ENCODE measurements around the gene LIPT1.

Gene LIPT1

GRCh38 chr2:99154643-99155536, at the start of gene LIPT1, which contains the start of gene TSGA10:
TSS of gene LIPT1 (plus strand) at chr2:99154967. CDS start at chr2:99161958, 6,991 bp downstream.
TSS of gene TSGA10 (minus strand) at chr2:99154942. CDS start at chr2:99109439, 45,503 bp downstream.
- DNase-seq (ENCODE audit: extremely low read depth, insufficient read length), result peak; percentile 94
- no peaks in the 10 kb centered on the region for H3K36me3 ChIP-seq (ENCODE audit: control insufficient read depth, insufficient read depth, low read length)
- H3K4me3 ChIP-seq (replicated peaks; ENCODE audit: low read depth, low read length), result peak within 1 kb of the TSS; percentile 84
- no peaks in the 10 kb centered on the region for H3K27me3 ChIP-seq (replicated peaks; ENCODE audit: control insufficient read depth, insufficient read depth, low read length)
- peak; percentile 14 for TF ChIP-seq CTCF (IDR thresholded peaks at IDR 0.05; ENCODE audit: insufficient read depth, low read length, poor library complexity, severe bottlenecking)

DNA sequence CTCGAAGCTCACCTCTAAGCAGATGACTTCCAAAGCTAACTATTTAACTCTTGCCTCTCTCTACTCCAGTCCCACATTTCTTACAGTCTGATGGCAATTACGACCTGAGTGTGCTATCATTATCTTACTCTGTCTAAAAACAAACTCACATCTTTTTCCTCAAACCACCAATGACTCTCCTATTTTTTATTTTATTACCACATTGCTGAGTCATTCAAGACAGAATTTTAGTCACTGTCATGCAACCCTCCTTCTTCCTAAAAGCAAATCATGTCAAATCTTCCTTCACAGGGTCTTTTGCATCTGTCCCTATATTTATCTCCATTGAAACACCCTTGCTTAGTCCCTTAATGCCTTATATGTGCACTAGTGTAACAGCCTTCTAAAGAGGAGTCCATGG, 47.9 kb upstream of the LIPT1 start:
- Histone ChIP-seq H3K4me3 (replicated peaks; ENCODE audit: low read depth, low read length) (no peak overlapping the region), H3K36me3 (ENCODE audit: control insufficient read depth, insufficient read depth, low read length) (no peaks in the 10 kb centered on the region), H3K27me3 (replicated peaks; ENCODE audit: control insufficient read depth, insufficient read depth, low read length) (no peaks in the 10 kb centered on the region)
- TF ChIP-seq CTCF (IDR thresholded peaks at IDR 0.05; ENCODE audit: insufficient read depth, low read length, poor library complexity, severe bottlenecking), result no peak
- no peak for DNase-seq (ENCODE audit: extremely low read depth, insufficient read length)

DNA sequence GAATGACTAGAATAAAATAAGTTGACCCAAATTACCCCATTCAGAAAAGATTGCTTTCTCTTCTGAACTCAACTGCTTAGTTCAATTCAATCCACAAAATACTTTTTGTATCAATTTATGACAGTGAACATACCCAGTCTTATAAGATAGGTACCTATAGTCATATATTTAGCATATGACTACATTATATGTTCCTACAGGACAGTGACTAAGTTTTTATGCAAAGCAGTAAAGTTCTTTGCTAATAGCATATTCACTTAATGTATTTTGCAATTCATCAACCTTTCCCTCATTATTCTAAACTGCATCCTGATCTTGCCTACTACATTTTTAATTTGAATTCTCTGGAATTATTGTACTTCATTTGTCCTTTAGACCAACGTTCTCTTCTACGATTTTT, 43.5 kb upstream of the LIPT1 start:
- Histone ChIP-seq H3K4me3 (replicated peaks; ENCODE audit: low read depth, low read length) (no peak overlapping the region), H3K27me3 (replicated peaks; ENCODE audit: control insufficient read depth, insufficient read depth, low read length) (no peaks in the 10 kb centered on the region), H3K36me3 (ENCODE audit: control insufficient read depth, insufficient read depth, low read length) (no peaks in the 10 kb centered on the region)
- no peak for TF ChIP-seq CTCF (IDR thresholded peaks at IDR 0.05; ENCODE audit: insufficient read depth, low read length, poor library complexity, severe bottlenecking)
- no peak for DNase-seq (ENCODE audit: extremely low read depth, insufficient read length)

GRCh38 chr2:99111945-99112344, 42.8 kb upstream of the LIPT1 start:
- no peaks in the 10 kb centered on the region for H3K36me3 ChIP-seq (ENCODE audit: control insufficient read depth, insufficient read depth, low read length)
- no peak for DNase-seq (ENCODE audit: extremely low read depth, insufficient read length)

GRCh38 chr2:99112617-99113016, 42.1 kb upstream of the LIPT1 start:
- H3K4me3 ChIP-seq (replicated peaks; ENCODE audit: low read depth, low read length), result no peak overlapping the region
- H3K36me3 ChIP-seq (ENCODE audit: control insufficient read depth, insufficient read depth, low read length), result no peaks in the 10 kb centered on the region
- no peaks in the 10 kb centered on the region for H3K27me3 ChIP-seq (replicated peaks; ENCODE audit: control insufficient read depth, insufficient read depth, low read length)
- no peak for DNase-seq (ENCODE audit: extremely low read depth, insufficient read length)
- TF ChIP-seq CTCF (IDR thresholded peaks at IDR 0.05; ENCODE audit: insufficient read depth, low read length, poor library complexity, severe bottlenecking), result no peak

More at GRCh38 chr2:99111945-99112344, 42.8 kb upstream of the LIPT1 start:
- H3K4me3 ChIP-seq (replicated peaks; ENCODE audit: low read depth, low read length), result no peak overlapping the region
- no peaks in the 10 kb centered on the region for H3K27me3 ChIP-seq (replicated peaks; ENCODE audit: control insufficient read depth, insufficient read depth, low read length)
- no peak for TF ChIP-seq CTCF (IDR thresholded peaks at IDR 0.05; ENCODE audit: insufficient read depth, low read length, poor library complexity, severe bottlenecking)
